ENCODE data around the gene BCL2A1.
"Not testable (repeated sequence)": the region's sequence is repeated elsewhere in the genome, so short reads cannot be mapped to it uniquely, and the experiment has no call there.

DNA sequence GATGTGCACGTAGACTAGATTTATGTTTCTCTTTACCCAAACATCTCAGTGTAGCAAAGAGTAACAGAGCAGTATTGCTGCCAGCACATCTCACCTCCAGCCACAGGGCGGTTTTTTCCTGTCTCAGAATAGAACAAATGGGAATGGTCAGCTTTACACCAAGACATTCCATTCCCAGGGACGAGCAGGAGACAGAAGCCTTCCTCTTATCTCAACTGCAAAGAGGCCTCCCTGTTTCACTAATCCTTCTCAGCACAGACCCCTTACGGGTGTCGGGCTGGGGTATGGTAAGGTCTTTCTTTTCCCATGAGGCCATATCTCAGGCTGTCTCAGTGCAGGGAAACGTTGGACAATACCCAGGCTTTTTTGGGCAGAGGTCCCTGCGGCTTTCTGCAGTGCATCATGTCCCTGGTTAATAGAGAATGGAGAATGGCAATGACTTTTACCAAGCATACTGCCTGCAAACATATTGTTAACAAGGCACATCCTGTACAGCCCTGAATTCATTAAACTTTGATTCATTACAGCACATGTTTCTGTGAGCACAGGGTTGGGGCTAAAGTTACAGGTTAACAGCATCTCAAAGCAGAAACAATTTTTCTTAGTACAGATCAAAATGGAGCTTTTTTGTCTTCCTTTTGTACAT, 35.3 kb downstream of the BCL2A1 start:
- TF ChIP-seq, protein P1, sequence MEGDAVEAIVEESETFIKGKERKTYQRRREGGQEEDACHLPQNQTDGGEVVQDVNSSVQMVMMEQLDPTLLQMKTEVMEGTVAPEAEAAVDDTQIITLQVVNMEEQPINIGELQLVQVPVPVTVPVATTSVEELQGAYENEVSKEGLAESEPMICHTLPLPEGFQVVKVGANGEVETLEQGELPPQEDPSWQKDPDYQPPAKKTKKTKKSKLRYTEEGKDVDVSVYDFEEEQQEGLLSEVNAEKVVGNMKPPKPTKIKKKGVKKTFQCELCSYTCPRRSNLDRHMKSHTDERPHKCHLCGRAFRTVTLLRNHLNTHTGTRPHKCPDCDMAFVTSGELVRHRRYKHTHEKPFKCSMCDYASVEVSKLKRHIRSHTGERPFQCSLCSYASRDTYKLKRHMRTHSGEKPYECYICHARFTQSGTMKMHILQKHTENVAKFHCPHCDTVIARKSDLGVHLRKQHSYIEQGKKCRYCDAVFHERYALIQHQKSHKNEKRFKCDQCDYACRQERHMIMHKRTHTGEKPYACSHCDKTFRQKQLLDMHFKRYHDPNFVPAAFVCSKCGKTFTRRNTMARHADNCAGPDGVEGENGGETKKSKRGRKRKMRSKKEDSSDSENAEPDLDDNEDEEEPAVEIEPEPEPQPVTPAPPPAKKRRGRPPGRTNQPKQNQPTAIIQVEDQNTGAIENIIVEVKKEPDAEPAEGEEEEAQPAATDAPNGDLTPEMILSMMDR (IDR thresholded peaks at IDR 0.05) = not testable (repeated sequence)
- not testable (repeated sequence) for TF ChIP-seq EZH2 (IDR thresholded peaks at IDR 0.05; ENCODE audit: borderline replicate concordance, insufficient read depth, low read depth, low read length, poor library complexity, severe bottlenecking)

Data from B cell (primary cell).